Neural crest cell (in vitro differentiated cells): ENCODE measurements around the gene B3GAT3. TPM values are rescaled to one million over a fixed set of nuclear protein-coding genes. Genes with fewer than 3 reads are reported as not detected.

Experiments
- DNase-seq: peaks from one replicate; pipeline ENCODE4 v3.0.0; 2021; ENCODE audit warnings: low read depth, mixed read lengths, low spot score
- H3K27ac Mint-ChIP-seq: one replicate; pipeline ENCODE4 v1.8.0; 2021; ENCODE audit warnings: mild to moderate bottlenecking, mixed read lengths; ENCODE audit not compliant: unreplicated experiment
- H3K27me3 Mint-ChIP-seq: 2 replicates; pipeline ENCODE4 v1.8.0; 2021; ENCODE audit warnings: low read depth, mild to moderate bottlenecking, mixed read lengths
- H3K36me3 Mint-ChIP-seq: 2 replicates; pipeline ENCODE4 v1.8.0; 2021; ENCODE audit warnings: low read depth, mild to moderate bottlenecking, mixed read lengths
- H3K4me1 Mint-ChIP-seq: 2 replicates; pipeline ENCODE4 v1.8.0; 2021; ENCODE audit warnings: mixed read lengths
- H3K4me3 Mint-ChIP-seq: one replicate; pipeline ENCODE4 v1.8.0; 2021; ENCODE audit warnings: mild to moderate bottlenecking, mixed read lengths
- H3K9me3 Mint-ChIP-seq: 2 replicates; pipeline ENCODE4 v1.8.0; 2021; ENCODE audit warnings: mixed read lengths
- CTCF ChIP-seq: fragments of 200-600 bp; sonication (generic); conservative IDR thresholded peaks from 2 replicates; pipeline ENCODE4 v1.5.0; 2021; ENCODE audit warnings: antibody characterized with exemption, mild to moderate bottlenecking
- total RNA-seq: library from RNA; stranded (reverse); gene quantifications from 2 replicates; pipeline ENCODE4 v1.2.1, GENCODE V29; 2021

B3GAT3 gene
- total RNA-seq, 1 donor from 2014 or later: 57.4 TPM

- Mint-ChIP-seq H3K36me3 (peaks cover 36% of the 10 kb centered on the region), H3K27me3 (peaks cover 23% of the 10 kb centered on the region), H3K27ac (peak overlapping the region; percentile 90), H3K4me3 (peak overlapping the region; percentile 94), H3K9me3 (no peaks in the 10 kb centered on the region), H3K4me1 (peaks cover 58% of the 10 kb centered on the region)
- no peak for TF ChIP-seq CTCF
- DNase-seq: no peak
Measured at GRCh38 chr11:62600367-62601121, 21.2 kb downstream of the B3GAT3 start.

DNA sequence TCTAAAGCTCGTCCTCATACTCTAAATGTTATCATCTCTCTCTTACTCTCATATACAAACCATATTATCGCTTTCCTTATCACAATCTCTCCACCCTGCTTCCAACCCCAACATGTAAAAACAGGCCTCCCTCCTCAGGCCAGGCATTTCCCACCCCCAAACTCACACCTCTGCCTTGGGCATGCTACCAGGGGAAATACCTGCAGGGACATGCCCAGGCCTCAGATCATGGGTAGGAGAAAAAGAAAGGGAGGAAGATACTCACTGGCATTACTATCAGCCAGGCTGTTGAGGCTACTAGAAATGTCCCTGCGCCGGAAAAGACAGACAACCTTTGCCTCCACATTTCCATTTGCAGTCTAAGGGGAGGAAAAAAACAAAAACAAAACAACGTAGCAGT lies 21.9 kb downstream of the B3GAT3 start:
- Mint-ChIP-seq H3K27ac (peak overlapping the region; percentile 75), H3K27me3 (peaks cover 23% of the 10 kb centered on the region), H3K9me3 (no peaks in the 10 kb centered on the region), H3K36me3 (peaks cover 42% of the 10 kb centered on the region), H3K4me3 (peak overlapping the region; percentile 94), H3K4me1 (peaks cover 54% of the 10 kb centered on the region)
- TF ChIP-seq CTCF: no peak
- DNase-seq: no peak

DNA sequence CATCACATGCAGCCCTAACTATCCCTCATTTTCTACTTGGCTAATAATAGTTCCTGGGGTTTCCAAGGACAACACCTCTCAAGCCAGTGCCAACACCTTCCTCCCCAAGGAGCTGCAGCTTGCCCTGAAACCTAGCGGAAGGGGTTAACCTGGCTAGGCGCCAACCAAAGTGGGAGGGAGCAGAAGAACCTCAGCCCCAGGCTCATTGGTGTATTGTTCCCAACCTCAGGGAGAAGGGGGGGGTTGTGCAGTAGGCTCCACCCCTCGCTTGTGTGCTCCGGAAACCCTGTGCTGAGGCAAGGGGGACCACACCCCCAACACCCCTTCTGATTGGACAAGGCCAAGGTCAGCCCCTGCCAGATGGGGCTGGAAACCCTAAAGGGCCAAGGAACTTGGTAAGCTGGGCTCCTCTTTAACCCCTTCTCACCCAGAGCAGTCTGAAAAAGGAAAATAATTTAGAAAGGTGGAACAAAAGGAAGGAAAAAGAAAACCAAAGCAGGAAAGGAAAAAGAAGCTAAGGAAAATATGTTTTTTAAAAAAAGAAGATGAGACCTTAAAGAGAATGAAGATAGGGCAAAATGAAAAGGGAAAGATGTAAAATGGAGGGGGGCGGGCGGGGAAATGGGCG lies 22.6 kb downstream of the B3GAT3 start:
- peak overlapping the region; percentile 94 for H3K4me3 Mint-ChIP-seq

GRCh38 chr11:62595124-62595523 lies 26.7 kb downstream of the B3GAT3 start:
- H3K4me1 Mint-ChIP-seq: peaks cover 53% of the 10 kb centered on the region
- H3K9me3 Mint-ChIP-seq: no peaks in the 10 kb centered on the region
- H3K27ac Mint-ChIP-seq: no peak overlapping the region
- no peak for TF ChIP-seq CTCF
- peaks cover 35% of the 10 kb centered on the region for H3K36me3 Mint-ChIP-seq
- H3K4me3 Mint-ChIP-seq: peak overlapping the region; percentile 87
- no peak for DNase-seq
- H3K27me3 Mint-ChIP-seq: peaks cover 3% of the 10 kb centered on the region

More for the DNA sequence above, 22.6 kb downstream of the B3GAT3 start:
- Mint-ChIP-seq H3K27ac (peak overlapping the region; percentile 22), H3K27me3 (peaks cover 23% of the 10 kb centered on the region), H3K36me3 (peaks cover 45% of the 10 kb centered on the region), H3K4me1 (peaks cover 47% of the 10 kb centered on the region), H3K9me3 (no peaks in the 10 kb centered on the region)
- peak; percentile 75 for DNase-seq
- no peak for TF ChIP-seq CTCF

- no peaks in the 10 kb centered on the region for H3K9me3 Mint-ChIP-seq
- peaks cover 37% of the 10 kb centered on the region for H3K4me1 Mint-ChIP-seq
- peak overlapping the region; percentile 38 for H3K27ac Mint-ChIP-seq
- peak overlapping the region; percentile 87 for H3K4me3 Mint-ChIP-seq
- peak; percentile 71 for TF ChIP-seq CTCF
- H3K36me3 Mint-ChIP-seq: peaks cover 22% of the 10 kb centered on the region
- no peaks in the 10 kb centered on the region for H3K27me3 Mint-ChIP-seq
- peak; percentile 69 for DNase-seq
Measured at GRCh38 chr11:62593434-62594044, 28.2 kb downstream of the B3GAT3 start.
